Endothelial cell (in vitro differentiated cells): ENCODE measurements around the gene NELFB. TPM values are rescaled to one million over a fixed set of nuclear protein-coding genes. Genes with fewer than 3 reads are reported as not detected.

Experiments
- DNase-seq: peaks from one replicate; pipeline ENCODE4 v3.0.0; 2021; ENCODE audit warnings: low spot score
- H3K27ac Mint-ChIP-seq: one replicate; pipeline ENCODE4 v1.8.0; 2021; ENCODE audit warnings: mixed read lengths, inconsistent platforms; ENCODE audit not compliant: unreplicated experiment
- H3K27me3 Mint-ChIP-seq: one replicate; pipeline ENCODE4 v1.8.0; 2021; ENCODE audit warnings: mild to moderate bottlenecking, moderate library complexity, mixed read lengths, inconsistent platforms; ENCODE audit not compliant: unreplicated experiment
- H3K36me3 Mint-ChIP-seq: one replicate; pipeline ENCODE4 v1.8.0; 2021; ENCODE audit warnings: mild to moderate bottlenecking, low read depth, mixed read lengths, inconsistent platforms; ENCODE audit not compliant: unreplicated experiment
- H3K4me1 Mint-ChIP-seq: one replicate; pipeline ENCODE4 v1.8.0; 2021; ENCODE audit warnings: mild to moderate bottlenecking, mixed read lengths, inconsistent platforms; ENCODE audit not compliant: unreplicated experiment
- H3K4me3 Mint-ChIP-seq: one replicate; pipeline ENCODE4 v1.8.0; 2021; ENCODE audit warnings: mild to moderate bottlenecking, mixed read lengths, inconsistent platforms; ENCODE audit not compliant: unreplicated experiment
- H3K9me3 Mint-ChIP-seq: one replicate; pipeline ENCODE4 v1.8.0; 2021; ENCODE audit warnings: mixed read lengths, inconsistent platforms; ENCODE audit not compliant: unreplicated experiment
- total RNA-seq: library from RNA; stranded (reverse); fragmentation: NEBNext Ultra II Directional; extraction: Animal tissue kit (Norgen Biotek cat#: 25700); gene quantifications from one replicate; pipeline ENCODE4 v1.2.1, GENCODE V29; 2021; ENCODE audit not compliant: unreplicated experiment
- TF ChIP-seq, protein P1 (sequence below): fragments of 200-600 bp; sonication (generic); IDR thresholded peaks from one replicate; pipeline ENCODE4 v1.5.0; 2021; ENCODE audit warnings: antibody characterized with exemption; ENCODE audit not compliant: unreplicated experiment

NELFB gene
- total RNA-seq, 1 donor from 2014 or later = 65.6 TPM

DNA sequence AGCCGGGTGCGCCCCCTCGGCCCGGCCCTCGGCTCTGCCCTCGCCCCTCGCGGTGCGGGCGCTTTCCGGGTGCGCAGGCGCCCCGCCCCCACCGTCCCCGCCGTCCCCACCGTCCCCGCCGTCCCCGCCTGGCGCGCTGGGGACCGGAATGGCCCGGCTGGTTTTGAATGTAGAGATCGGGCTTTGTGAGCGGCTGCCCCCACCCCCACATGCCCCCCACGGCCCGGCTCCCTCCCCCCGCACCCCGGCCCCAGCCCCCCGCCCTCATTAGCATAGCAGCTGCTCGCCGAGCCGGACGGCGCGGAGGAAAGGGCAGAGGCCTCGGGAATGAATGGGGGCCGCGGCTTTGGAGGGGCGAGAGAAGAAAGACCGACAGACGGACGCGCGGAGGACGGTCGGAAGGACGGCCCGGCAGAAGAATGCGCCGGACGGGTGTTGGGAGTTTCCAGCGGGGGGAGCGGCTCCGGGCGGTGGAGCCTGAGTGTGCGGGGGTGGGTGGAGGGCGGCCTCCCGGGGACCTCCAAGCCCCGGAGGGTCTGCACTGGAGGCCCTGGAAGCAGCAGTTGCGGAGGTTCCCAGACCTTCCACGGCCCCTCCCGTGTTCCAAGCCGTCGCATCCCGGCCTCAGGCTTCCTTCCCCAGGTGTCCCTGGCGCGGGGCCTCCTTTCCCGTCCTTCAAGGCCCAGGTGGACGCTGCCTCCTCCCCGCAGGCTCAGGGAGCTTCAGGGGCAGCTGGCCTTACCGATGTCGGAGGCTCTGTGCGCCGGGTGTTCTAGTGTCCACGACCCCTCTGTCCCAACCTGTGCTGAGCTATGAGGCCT, 40.9 kb downstream of the NELFB start:
- peak; percentile 49 for DNase-seq
- TF ChIP-seq, protein P1, sequence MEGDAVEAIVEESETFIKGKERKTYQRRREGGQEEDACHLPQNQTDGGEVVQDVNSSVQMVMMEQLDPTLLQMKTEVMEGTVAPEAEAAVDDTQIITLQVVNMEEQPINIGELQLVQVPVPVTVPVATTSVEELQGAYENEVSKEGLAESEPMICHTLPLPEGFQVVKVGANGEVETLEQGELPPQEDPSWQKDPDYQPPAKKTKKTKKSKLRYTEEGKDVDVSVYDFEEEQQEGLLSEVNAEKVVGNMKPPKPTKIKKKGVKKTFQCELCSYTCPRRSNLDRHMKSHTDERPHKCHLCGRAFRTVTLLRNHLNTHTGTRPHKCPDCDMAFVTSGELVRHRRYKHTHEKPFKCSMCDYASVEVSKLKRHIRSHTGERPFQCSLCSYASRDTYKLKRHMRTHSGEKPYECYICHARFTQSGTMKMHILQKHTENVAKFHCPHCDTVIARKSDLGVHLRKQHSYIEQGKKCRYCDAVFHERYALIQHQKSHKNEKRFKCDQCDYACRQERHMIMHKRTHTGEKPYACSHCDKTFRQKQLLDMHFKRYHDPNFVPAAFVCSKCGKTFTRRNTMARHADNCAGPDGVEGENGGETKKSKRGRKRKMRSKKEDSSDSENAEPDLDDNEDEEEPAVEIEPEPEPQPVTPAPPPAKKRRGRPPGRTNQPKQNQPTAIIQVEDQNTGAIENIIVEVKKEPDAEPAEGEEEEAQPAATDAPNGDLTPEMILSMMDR = no peak
- Mint-ChIP-seq H3K9me3 (no peaks in the 10 kb centered on the region), H3K27me3 (peaks cover 12% of the 10 kb centered on the region), H3K4me1 (peaks cover 30% of the 10 kb centered on the region), H3K27ac (peak overlapping the region; percentile 72), H3K4me3 (peak overlapping the region; percentile 81), H3K36me3 (peaks cover 18% of the 10 kb centered on the region)

DNA sequence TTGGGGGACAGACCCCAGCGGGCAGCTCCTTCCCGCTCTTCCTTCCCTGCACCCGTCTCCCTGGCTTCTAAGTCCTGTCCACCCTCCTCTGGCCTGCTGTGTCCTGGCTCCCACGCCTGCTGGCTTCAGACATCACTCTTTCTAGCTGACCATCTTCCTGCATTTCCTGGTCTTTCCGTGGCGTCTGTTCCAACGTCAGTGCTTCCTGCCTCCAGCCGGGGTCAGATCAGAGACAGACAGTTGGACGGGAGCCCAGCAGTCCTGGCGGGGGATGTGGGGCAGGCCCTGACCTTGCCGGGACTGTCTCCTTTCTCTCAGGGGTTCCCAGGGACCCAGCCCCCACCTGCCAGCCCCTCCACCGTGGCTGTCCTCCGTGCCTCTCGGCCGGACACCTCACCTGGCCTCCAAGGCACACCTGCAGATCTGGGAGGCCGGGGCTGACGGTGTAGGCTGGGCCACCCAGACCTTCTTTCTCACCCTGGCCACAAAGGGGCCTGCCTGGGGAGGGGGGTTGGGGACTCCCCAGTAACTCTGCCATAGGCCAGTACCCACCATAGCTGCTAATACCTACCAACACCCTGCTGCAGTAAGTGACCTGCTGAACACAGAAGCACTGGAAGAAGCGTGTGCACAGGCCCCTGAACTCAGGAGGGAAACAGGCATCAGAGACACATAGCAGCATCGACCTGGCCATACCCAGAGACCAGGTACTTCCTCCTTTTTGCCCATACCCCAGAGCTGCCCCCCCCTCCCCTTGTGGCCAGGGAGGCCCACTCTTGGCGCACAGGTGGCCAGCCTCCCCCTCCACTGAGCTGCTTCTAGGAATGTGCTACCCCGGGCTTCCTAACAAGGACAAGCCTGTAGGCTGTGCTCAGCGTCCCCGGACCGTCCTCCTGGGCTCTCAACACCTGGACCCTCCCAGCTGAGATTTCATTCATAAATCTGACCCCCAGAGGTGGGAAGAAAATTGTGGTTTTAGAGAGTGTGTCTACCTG, 41.8 kb downstream of the NELFB start:
- peak; percentile 47 for DNase-seq
- no peaks in the 10 kb centered on the region for H3K9me3 Mint-ChIP-seq
- peaks cover 12% of the 10 kb centered on the region for H3K27me3 Mint-ChIP-seq
- H3K27ac Mint-ChIP-seq = peak overlapping the region; percentile 72
- H3K4me3 Mint-ChIP-seq = peak overlapping the region; percentile 81
- TF ChIP-seq, protein P1 = no peak
- peaks cover 18% of the 10 kb centered on the region for H3K36me3 Mint-ChIP-seq
- H3K4me1 Mint-ChIP-seq = peaks cover 30% of the 10 kb centered on the region

DNA sequence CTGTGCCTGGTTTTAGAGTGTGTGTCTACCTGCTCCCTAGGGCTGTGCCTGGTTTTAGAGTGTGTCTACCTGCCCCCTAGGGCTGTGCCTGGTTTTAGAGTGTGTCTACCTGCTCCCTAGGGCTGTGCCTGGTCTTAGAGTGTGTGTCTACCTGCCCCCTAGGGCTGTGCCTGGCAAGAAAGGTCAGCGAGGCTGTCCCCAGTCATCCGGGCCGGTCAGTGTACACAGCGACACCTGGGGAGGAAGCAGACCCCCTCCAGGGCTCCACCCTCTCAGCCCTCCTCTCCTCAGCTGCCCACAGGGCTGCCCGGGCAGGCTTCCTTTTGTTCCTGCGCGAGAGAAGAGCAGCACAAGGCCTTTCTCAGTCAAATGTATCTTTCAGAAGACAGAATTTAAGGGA, 42.8 kb downstream of the NELFB start:
- peaks cover 11% of the 10 kb centered on the region for H3K27me3 Mint-ChIP-seq
- peaks cover 31% of the 10 kb centered on the region for H3K4me1 Mint-ChIP-seq
- no peak overlapping the region for H3K27ac Mint-ChIP-seq
- H3K4me3 Mint-ChIP-seq = peak overlapping the region; percentile 99
- TF ChIP-seq, protein P1 = no peak
- no peaks in the 10 kb centered on the region for H3K9me3 Mint-ChIP-seq
- no peak for DNase-seq
- H3K36me3 Mint-ChIP-seq = peaks cover 18% of the 10 kb centered on the region

DNA sequence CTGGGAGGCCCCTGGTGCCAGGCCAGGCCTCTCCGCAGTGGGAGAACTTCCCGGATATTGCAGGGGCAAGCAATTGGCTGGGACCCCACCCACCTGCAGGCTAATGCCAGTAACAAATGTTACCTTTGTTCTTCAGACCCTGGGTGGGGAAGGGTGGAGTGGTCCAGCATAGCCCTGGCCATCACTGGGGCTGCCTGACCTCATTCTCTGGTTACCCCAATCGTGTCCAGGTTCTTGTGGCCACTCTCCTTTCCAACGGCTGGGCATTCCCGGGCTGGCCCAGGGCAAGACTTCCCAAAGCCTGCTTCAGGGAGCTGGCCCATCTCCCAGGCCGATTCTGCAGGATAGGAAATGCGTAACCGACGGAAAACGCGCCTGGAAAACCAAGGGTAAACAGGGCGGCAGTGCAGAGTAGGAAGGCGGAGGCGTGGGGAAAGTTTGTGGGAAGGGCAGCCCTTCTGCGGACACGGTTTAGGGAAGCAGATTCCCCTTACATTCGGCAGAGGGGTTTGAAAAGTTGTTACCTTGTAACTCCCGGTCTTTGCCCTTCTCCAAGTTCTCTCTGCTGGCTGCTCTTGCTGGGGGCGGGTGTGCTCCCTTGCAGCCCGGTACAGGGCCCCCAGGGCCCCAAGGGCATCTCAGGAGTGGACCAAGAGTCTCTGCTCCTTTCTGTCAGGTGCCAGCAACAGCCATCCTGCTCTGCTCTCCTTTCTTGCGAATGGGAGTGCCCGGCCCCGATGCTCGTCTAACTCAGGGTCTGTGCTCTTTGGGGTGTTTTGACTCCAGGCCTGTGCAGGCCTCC, 43.5 kb downstream of the NELFB start:
- DNase-seq = no peak
- Mint-ChIP-seq H3K4me1 (peaks cover 37% of the 10 kb centered on the region), H3K9me3 (no peaks in the 10 kb centered on the region), H3K36me3 (peaks cover 18% of the 10 kb centered on the region), H3K27ac (no peak overlapping the region), H3K27me3 (peaks cover 9% of the 10 kb centered on the region), H3K4me3 (peak overlapping the region; percentile 99)
- TF ChIP-seq, protein P1 = no peak
